GM19455 (cell line): ENCODE measurements around the gene CEP57.
"Not testable (repeated sequence)": the region's sequence is repeated elsewhere in the genome, so short reads cannot be mapped to it uniquely, and the experiment has no call there.

Experiments
- ATAC-seq: cut with Tn5 transposase; IDR thresholded peaks from one replicate; pipeline ENCODE4 v1.9.1; 2021; ENCODE audit not compliant: unreplicated experiment

The CEP57 gene

DNA sequence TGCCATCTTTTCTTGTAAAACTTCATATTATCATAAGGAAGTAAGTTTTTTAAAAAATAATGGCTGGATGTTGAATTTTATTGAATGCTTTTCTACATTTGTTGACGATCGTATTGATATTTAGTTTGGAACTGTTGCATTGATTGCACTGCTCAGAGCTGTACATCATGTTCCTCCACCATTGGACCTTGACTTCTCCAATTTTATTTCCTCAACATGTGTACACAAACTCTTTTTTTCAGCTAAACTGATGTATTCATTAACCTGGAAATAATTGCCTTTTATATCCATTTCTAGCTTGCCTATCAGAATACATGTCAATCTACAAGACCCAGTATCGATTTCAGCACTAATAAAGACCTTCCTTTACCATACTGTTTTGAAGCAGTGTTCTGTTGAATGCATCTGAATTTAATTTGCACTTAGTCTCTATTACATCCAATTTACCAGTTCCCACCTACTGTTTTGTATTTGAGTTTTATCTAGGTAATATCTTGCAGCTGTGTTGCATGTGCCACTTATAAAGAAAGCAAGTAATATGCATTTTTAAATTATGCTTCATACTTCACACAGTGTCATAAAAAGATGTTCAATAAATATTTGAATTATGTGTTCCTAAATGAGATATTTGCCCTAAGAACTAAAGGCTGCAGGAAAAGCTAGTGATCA lies 5.5 kb downstream of the CEP57 start:
- ATAC-seq, result no peak

GRCh38 chr11:95796501-95796900 lies 6.2 kb downstream of the CEP57 start:
- ATAC-seq, result no peak

GRCh38 chr11:95799546-95799945 lies 9.2 kb downstream of the CEP57 start:
- no peak for ATAC-seq

- no peak for ATAC-seq
Observed at GRCh38 chr11:95800438-95800837, 10.1 kb downstream of the CEP57 start.

- ATAC-seq, result no peak
Observed at GRCh38 chr11:95802806-95803205, 12.5 kb downstream of the CEP57 start.

DNA sequence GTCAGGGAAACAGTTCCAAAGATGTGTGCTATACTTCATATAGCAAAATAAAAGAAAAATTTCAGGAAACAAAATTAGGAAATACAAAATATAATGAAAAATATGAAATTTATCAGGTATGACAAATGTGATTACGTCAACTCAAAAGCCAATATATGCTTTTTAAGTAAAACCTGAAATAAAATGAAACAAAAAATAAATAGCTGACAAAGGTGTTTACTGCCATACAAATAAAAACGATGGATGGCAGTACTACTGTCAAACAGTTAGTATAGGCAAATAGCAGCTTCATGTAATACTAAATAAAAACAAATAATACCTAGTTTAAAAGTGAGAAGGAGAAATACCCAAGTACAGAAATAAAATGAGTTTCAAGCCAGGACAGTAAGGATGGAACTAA lies 13.7 kb downstream of the CEP57 start:
- no peak for ATAC-seq

- no peak for ATAC-seq
Observed at GRCh38 chr11:95805869-95806268, 15.6 kb downstream of the CEP57 start.

DNA sequence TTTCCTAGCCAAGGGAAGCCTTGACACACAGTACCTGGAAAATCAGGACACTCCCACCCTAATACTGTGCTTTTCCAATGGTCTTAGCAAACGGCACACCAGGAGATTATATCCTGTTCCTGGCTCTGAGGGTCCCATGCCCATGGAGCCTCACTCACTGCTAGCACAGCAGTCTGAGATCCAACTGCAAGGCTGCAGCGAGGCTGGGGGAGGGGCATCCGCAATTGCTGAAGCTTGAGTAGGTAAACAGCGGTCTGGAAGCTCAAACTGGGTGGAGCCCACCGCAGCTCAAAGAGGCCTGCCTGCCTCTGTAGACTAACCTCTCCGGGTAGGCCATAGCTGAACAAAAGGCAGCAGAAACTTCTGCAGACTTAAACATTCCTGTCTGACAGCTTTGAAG lies 16.2 kb downstream of the CEP57 start:
- ATAC-seq, result not testable (repeated sequence)

GRCh38 chr11:95811052-95811451 lies 20.8 kb downstream of the CEP57 start:
- not testable (repeated sequence) for ATAC-seq

- no peak for ATAC-seq
Observed at GRCh38 chr11:95816037-95816436, 25.7 kb downstream of the CEP57 start.

- ATAC-seq, result no peak
Observed at GRCh38 chr11:95821640-95822039, 31.3 kb downstream of the CEP57 start.

- ATAC-seq, result no peak
Observed at GRCh38 chr11:95827696-95828095, 37.4 kb downstream of the CEP57 start.

DNA sequence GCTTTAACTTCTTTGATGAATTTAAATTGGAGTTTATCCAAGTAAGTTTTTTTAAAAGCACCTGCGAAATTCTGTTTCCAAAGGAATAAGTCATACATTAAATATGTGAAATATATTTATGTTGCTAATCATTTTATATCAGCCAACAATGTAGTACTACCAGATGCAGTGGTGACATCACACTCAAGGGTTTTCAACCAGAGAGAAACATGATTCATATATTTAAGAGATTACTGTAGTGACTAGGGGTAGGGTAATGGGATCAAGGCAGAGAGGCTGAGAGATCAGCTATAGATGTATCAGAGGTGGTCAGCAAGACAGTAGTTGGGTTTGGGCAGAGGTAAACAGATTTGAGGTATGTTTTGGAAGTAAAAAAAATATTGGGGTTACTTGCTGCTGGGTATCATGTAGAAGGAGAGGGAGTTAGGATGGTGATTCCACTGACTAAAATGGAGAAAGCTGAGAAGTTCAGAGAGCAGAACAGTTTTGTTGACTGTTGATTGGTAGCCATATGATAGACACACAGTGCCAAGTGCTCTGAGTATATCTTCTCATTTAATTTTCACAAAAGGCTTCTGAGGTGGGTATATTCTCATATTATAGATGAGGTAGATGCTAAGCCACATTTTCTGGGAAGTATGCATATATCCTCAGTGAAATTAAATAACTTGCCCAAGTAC lies 39.4 kb downstream of the CEP57 start:
- no peak for ATAC-seq

- ATAC-seq, result no peak
Observed at GRCh38 chr11:95831198-95831883, 41.0 kb downstream of the CEP57 start.

GRCh38 chr11:95832763-95833162 lies 42.5 kb downstream of the CEP57 start:
- ATAC-seq, result no peak

DNA sequence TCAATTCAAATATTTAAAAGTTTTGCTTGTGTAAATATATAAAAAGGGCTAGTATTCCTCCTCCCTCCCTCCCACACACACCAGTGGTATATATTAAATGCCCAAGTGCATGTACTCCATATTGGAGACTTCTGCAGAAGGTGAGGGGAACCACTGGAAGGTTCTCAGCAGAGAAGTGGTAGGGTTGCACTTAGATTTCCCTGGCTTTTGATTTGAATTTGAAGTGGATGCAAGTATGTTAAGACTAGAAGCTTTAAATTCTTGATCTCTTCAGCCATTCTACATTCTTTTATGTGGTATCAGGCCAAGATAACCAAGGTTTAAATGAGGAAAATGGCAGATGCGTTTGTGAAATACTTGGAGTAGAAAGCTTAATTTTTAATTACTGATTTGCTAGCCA lies 43.1 kb downstream of the CEP57 start:
- no peak for ATAC-seq

GRCh38 chr11:95835351-95835750 lies 45.1 kb downstream of the CEP57 start:
- no peak for ATAC-seq

GRCh38 chr11:95835768-95836488 lies 45.6 kb downstream of the CEP57 start:
- ATAC-seq, result no peak

GRCh38 chr11:95845167-95845566 lies 54.9 kb downstream of the CEP57 start:
- no peak for ATAC-seq

DNA sequence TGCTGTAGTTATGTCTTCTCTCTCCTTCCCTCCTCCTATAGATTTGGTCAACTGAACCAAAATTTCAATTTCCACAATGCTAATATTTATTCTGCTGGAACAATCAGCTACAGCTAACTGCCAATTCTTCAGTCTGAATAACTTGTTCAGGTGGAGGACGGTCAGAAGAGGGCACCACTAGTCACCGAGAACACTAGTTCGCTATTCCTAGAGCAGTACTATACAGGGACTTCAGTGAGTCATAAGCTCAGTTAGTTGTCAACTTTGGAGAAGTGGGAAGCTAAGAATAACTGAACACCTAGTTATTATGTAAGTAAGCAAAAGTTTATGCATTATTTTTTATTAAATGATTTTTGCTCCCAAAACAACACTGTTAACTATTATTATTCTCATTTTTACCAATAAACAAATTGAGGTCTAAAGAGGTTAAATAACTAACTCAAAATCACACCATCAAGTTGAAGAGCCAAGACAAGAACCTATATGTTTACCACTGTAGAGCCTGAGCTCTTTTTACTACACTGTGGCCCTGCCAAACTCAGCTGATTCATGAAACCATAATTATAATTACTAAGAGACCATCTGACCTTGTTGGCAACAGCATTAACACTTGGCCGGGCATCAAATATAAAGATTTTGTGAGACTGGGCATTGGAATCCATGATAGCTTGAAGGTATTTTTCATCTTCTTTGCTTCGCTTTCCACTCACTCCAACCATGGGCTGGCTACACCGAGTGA lies 59.0 kb downstream of the CEP57 start:
- no peak for ATAC-seq

GRCh38 chr11:95850137-95850536 lies 59.8 kb downstream of the CEP57 start:
- no peak for ATAC-seq
